Astrocyte (in vitro differentiated cells and primary cell): ENCODE results near the gene TMIGD3. TPM values are rescaled to one million over a fixed set of nuclear protein-coding genes. Genes with fewer than 3 reads are reported as not detected.

ENCODE experiments used
- DNase-seq: peaks from one replicate; pipeline ENCODE4 v3.0.0-alpha.2; 2010; ENCODE audit warnings: low read depth
- FAIRE-seq: peaks from 2 replicates; lab custom pipeline; 2011; peaks lifted over from hg19 to GRCh38; lab: Jason Lieb, UNC
- H2AFZ ChIP-seq: 2 replicates; pipeline ENCODE4 v1.6.0; 2012; ENCODE audit warnings: low read depth, low read length, inconsistent platforms
- H3K27ac ChIP-seq: 2 replicates; pipeline ENCODE4 v1.5.1; 2011; ENCODE audit warnings: low read depth, low read length, inconsistent platforms
- H3K27me3 ChIP-seq: 2 replicates; pipeline ENCODE4 v1.6.0; 2011; ENCODE audit warnings: low read length, inconsistent platforms; ENCODE audit not compliant: insufficient read depth
- H3K36me3 ChIP-seq: 2 replicates; pipeline ENCODE4 v1.5.1; 2011; ENCODE audit warnings: low read length, inconsistent platforms; ENCODE audit not compliant: insufficient read depth
- H3K4me1 ChIP-seq: 2 replicates; pipeline ENCODE4 v1.5.1; 2011; ENCODE audit warnings: low read length, inconsistent platforms; ENCODE audit not compliant: insufficient read depth
- H3K4me2 ChIP-seq: 2 replicates; pipeline ENCODE4 v1.6.0; 2012; ENCODE audit warnings: low read length, inconsistent platforms
- H3K4me3 ChIP-seq: 2 replicates; pipeline ENCODE4 v1.5.1; 2011; ENCODE audit warnings: low read depth, mild to moderate bottlenecking, low read length, inconsistent platforms; ENCODE audit not compliant: insufficient read depth
- H3K79me2 ChIP-seq: 2 replicates; pipeline ENCODE4 v1.6.0; 2012; ENCODE audit warnings: mild to moderate bottlenecking, low read length, inconsistent platforms; ENCODE audit not compliant: insufficient read depth
- H3K9ac ChIP-seq: 2 replicates; pipeline ENCODE4 v1.6.0; 2012; ENCODE audit warnings: mild to moderate bottlenecking, low read length, inconsistent platforms
- H3K9me3 ChIP-seq: 2 replicates; pipeline ENCODE4 v1.5.1; 2012; ENCODE audit warnings: low read depth, mild to moderate bottlenecking, low read length, inconsistent platforms; ENCODE audit not compliant: insufficient read depth
- H4K20me1 ChIP-seq: 2 replicates; pipeline ENCODE4 v1.6.0; 2012; ENCODE audit warnings: low read length, inconsistent platforms; ENCODE audit not compliant: insufficient read depth
- H3K27ac Mint-ChIP-seq: one replicate; pipeline ENCODE4 v1.8.0; 2021; ENCODE audit warnings: mild to moderate bottlenecking, mixed read lengths; ENCODE audit not compliant: unreplicated experiment
- H3K27me3 Mint-ChIP-seq: one replicate; pipeline ENCODE4 v1.8.0; 2021; ENCODE audit warnings: low read depth, mixed read lengths; ENCODE audit not compliant: unreplicated experiment
- H3K36me3 Mint-ChIP-seq: one replicate; pipeline ENCODE4 v1.8.0; 2021; ENCODE audit warnings: low read depth, mixed read lengths; ENCODE audit not compliant: unreplicated experiment
- H3K4me1 Mint-ChIP-seq: one replicate; pipeline ENCODE4 v1.8.0; 2021; ENCODE audit warnings: low read depth, mixed read lengths; ENCODE audit not compliant: unreplicated experiment
- H3K4me3 Mint-ChIP-seq: one replicate; pipeline ENCODE4 v1.8.0; 2021; ENCODE audit warnings: mild to moderate bottlenecking, moderate library complexity, mixed read lengths; ENCODE audit not compliant: unreplicated experiment
- H3K9me3 Mint-ChIP-seq: one replicate; pipeline ENCODE4 v1.8.0; 2021; ENCODE audit warnings: mild to moderate bottlenecking, mixed read lengths; ENCODE audit not compliant: unreplicated experiment
- CTCF ChIP-seq: IDR thresholded peaks from 2 replicates; pipeline ENCODE4 v1.5.1; 2011; ENCODE audit warnings: low read depth, mild to moderate bottlenecking, inconsistent platforms, low read length, moderate library complexity; ENCODE audit not compliant: insufficient read depth
- EZH2 ChIP-seq: IDR thresholded peaks from 2 replicates; pipeline ENCODE4 v1.6.1; 2012; ENCODE audit warnings: mild to moderate bottlenecking, low read length, inconsistent platforms; ENCODE audit not compliant: insufficient read depth
- total RNA-seq: library from RNA; stranded (reverse); gene quantifications from 2 replicates; pipeline ENCODE4 v1.2.1, GENCODE V29; 2021

The TMIGD3 gene
- total RNA-seq, 1 donor from 2014 or later = not detected

DNA sequence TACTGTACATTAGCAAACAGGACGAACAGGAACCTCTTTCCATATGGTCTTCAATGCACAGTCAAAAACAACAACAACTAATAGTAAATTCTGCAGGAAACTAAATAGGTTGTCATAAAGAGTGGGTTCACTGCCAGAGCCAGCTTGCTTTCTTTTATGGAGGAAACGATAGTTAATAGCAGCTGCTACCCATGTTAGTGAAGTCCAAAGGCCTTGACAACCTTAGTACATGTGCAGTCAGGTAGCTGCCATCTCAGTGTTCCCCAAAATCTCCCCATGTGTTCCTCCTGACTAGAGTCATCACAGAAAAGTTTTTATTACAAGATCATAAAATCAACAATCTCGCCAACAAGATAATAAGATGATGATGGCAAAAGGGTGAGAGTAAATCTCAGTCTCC is 16.6 kb upstream of the TMIGD3 start:
- H3K27me3 ChIP-seq = no peaks in the 10 kb centered on the region
- H3K79me2 ChIP-seq = no peaks in the 10 kb centered on the region
- no peaks in the 10 kb centered on the region for H4K20me1 ChIP-seq
- no peak overlapping the region for H2AFZ ChIP-seq
- no peak overlapping the region for H3K4me3 ChIP-seq
- Mint-ChIP-seq H3K27ac (no peak overlapping the region), H3K36me3 (peaks cover 2% of the 10 kb centered on the region), H3K4me3 (no peak overlapping the region), H3K27me3 (peaks cover 9% of the 10 kb centered on the region), H3K4me1 (no peaks in the 10 kb centered on the region), H3K9me3 (no peaks in the 10 kb centered on the region)
- H3K9me3 ChIP-seq = no peaks in the 10 kb centered on the region
- FAIRE-seq = no peak
- no peaks in the 10 kb centered on the region for H3K36me3 ChIP-seq
- DNase-seq = no peak
- H3K9ac ChIP-seq = no peak overlapping the region
- no peak for TF ChIP-seq EZH2
- no peak for TF ChIP-seq CTCF
- H3K4me1 ChIP-seq = peaks cover 15% of the 10 kb centered on the region
- no peak overlapping the region for H3K4me2 ChIP-seq
- H3K27ac ChIP-seq = no peak overlapping the region

DNA sequence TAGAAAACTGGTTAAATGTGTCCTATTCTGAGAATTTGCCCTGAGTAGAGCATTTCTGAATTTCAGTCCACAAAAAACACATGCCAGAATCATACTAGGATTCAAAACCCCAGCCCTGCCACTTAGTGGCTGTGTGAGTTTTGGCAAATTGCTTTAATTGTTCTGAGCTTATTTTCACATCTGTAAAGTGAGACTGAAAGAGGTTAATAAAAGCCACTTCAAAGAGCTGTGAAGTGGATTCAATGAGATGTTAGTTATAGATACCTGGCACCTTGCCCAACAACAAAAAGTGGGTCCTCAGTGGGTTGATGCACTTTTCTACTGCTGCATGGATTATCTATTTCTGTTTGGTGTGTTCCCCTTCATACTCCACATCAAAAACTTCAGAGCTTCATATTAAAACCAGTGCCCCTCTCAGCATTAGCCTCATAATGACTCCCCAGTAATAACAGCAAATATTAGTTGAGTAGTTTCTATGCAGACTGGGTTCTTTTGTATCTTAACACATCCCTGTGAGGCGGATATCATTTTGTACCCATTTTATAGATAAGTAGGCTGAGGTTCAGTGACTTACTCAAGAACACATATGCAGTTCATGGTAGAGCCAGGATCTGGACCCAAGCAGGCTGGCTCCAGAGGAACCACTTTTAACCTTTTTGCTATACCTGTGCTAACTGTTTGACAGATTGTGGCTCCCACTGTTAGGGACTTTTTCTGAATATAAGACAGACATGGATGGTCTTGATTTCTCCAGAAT is 14.2 kb upstream of the TMIGD3 start:
- Histone ChIP-seq H3K9me3 (no peaks in the 10 kb centered on the region), H3K9ac (no peak overlapping the region), H2AFZ (no peak overlapping the region), H4K20me1 (no peaks in the 10 kb centered on the region), H3K4me2 (no peak overlapping the region), H3K27me3 (no peaks in the 10 kb centered on the region), H3K79me2 (no peaks in the 10 kb centered on the region), H3K4me1 (peaks cover 15% of the 10 kb centered on the region), H3K27ac (no peak overlapping the region), H3K4me3 (no peak overlapping the region), H3K36me3 (no peaks in the 10 kb centered on the region)
- H3K4me1 Mint-ChIP-seq = no peaks in the 10 kb centered on the region
- FAIRE-seq = no peak
- no peak for TF ChIP-seq EZH2
- no peak for TF ChIP-seq CTCF
- no peak overlapping the region for H3K4me3 Mint-ChIP-seq
- no peak overlapping the region for H3K27ac Mint-ChIP-seq
- no peaks in the 10 kb centered on the region for H3K9me3 Mint-ChIP-seq
- DNase-seq = no peak
- H3K36me3 Mint-ChIP-seq = peaks cover 2% of the 10 kb centered on the region
- H3K27me3 Mint-ChIP-seq = peaks cover 18% of the 10 kb centered on the region

- no peaks in the 10 kb centered on the region for H3K4me1 Mint-ChIP-seq
- TF ChIP-seq EZH2 (no peak), CTCF (peak; percentile 30)
- H4K20me1 ChIP-seq = no peaks in the 10 kb centered on the region
- peak overlapping the region; percentile 88 for H3K4me2 ChIP-seq
- peaks cover 2% of the 10 kb centered on the region for H3K36me3 Mint-ChIP-seq
- no peaks in the 10 kb centered on the region for H3K79me2 ChIP-seq
- no peaks in the 10 kb centered on the region for H3K9me3 Mint-ChIP-seq
- peak overlapping the region; percentile 4 for H3K27ac ChIP-seq
- no peaks in the 10 kb centered on the region for H3K9me3 ChIP-seq
- H3K4me3 Mint-ChIP-seq = no peak overlapping the region
- H3K36me3 ChIP-seq = no peaks in the 10 kb centered on the region
- peak overlapping the region; percentile 59 for H3K4me3 ChIP-seq
- no peaks in the 10 kb centered on the region for H3K27me3 ChIP-seq
- peak overlapping the region; percentile 50 for H3K9ac ChIP-seq
- H3K27me3 Mint-ChIP-seq = peaks cover 26% of the 10 kb centered on the region
- DNase-seq = peak; percentile 71
- peak overlapping the region; percentile 88 for H2AFZ ChIP-seq
- peak overlapping the region; percentile 34 for H3K27ac Mint-ChIP-seq
- no peak for FAIRE-seq
- peaks cover 15% of the 10 kb centered on the region for H3K4me1 ChIP-seq
Measured at GRCh38 chr1:111516005-111516535, 12.6 kb upstream of the TMIGD3 start.
